GM12878 (cell line): ENCODE results near the gene SPIB. TPM values are rescaled to one million over a fixed set of nuclear protein-coding genes. Genes with fewer than 3 reads are reported as not detected.

Experiments
- ATAC-seq: fragments of 200-7000 bp; cut with Tn5 transposase; 3 replicates; pipeline ENCODE4 v1.9.1; 2020; ENCODE audit warnings: mild to moderate bottlenecking, moderate library complexity
- BruUV-seq: library from RNA; stranded (reverse); fragments of 400-500 nt; replicated peaks from 2 replicates; lab custom pipeline; 2021; lab: Mats Ljungman, UMichigan
- CTCF ChIA-PET: fragments of 300-600 bp; sonication (Branson Sonifier 250); formaldehyde crosslinking; extraction: SDS; loops from one replicate; lab custom pipeline; 2021; ENCODE audit warnings: inconsistent platforms; lab: Yijun Ruan, JAX
- POLR2A ChIA-PET: fragments of 350-600 bp; formaldehyde crosslinking; extraction: SDS; loops from one replicate; lab custom pipeline; 2021; ENCODE audit warnings: inconsistent platforms; lab: Charles Lee
- RAD21 ChIA-PET: fragments of 300-600 bp; sonication (Branson Sonifier 250); formaldehyde crosslinking; loops from one replicate; lab custom pipeline; 2023; ENCODE audit warnings: antibody characterized with exemption; ENCODE audit not compliant: unreplicated experiment; lab: Charles Lee
- SMC1A ChIA-PET: fragments of 300-600 bp; sonication (Branson Sonifier 250); formaldehyde crosslinking; loops from one replicate; lab custom pipeline; 2023; ENCODE audit not compliant: unreplicated experiment, uncharacterized antibody; lab: Charles Lee
- DNase-seq: peaks from one replicate; pipeline ENCODE4 v3.0.0-alpha.2; 2011; ENCODE audit warnings: low read depth, low spot score
- FAIRE-seq: peaks from 3 replicates; lab custom pipeline; 2011; peaks lifted over from hg19 to GRCh38; lab: Jason Lieb, UNC
- H2AFZ ChIP-seq: 2 replicates; pipeline ENCODE4 v1.6.0; 2011; ENCODE audit warnings: low read depth, low read length, control low read depth; ENCODE audit not compliant: control insufficient read depth
- H3K27ac ChIP-seq: 2 replicates; pipeline ENCODE4 v1.5.1; 2011; ENCODE audit warnings: control low read depth; ENCODE audit not compliant: control insufficient read depth, insufficient read depth
- H3K27me3 ChIP-seq, 2 experiments: replicated peaks in 1 of 2; 2 replicates each; pipeline versions ENCODE4 v1.6.0 to v1.6.1; 2011; ENCODE audit warnings: low read length in 1 of 2; ENCODE audit not compliant: control insufficient read depth in 2 of 2, insufficient read depth in 2 of 2
- H3K36me3 ChIP-seq, 2 experiments: 2 replicates each; pipeline ENCODE4 v1.5.1; 2011; ENCODE audit warnings: low read length in 1 of 2; ENCODE audit not compliant: control insufficient read depth in 2 of 2, insufficient read depth in 2 of 2
- H3K4me1 ChIP-seq: 2 replicates; pipeline ENCODE4 v1.6.1; 2011; ENCODE audit warnings: mild to moderate bottlenecking, low read length, moderate library complexity, mixed read lengths; ENCODE audit not compliant: control insufficient read depth, insufficient read depth
- H3K4me2 ChIP-seq: 2 replicates; pipeline ENCODE4 v1.6.0; 2011; ENCODE audit warnings: control low read depth; ENCODE audit not compliant: control insufficient read depth, insufficient read depth
- H3K4me3 ChIP-seq: fragments of 200-600 bp; sonication (generic); 2 replicates; pipeline ENCODE4 v1.5.1; 2016
- H3K79me2 ChIP-seq: 2 replicates; pipeline ENCODE4 v1.6.0; 2011; ENCODE audit warnings: low read length; ENCODE audit not compliant: control insufficient read depth, insufficient read depth
- H3K9ac ChIP-seq: 2 replicates; pipeline ENCODE4 v1.8.0; 2011; ENCODE audit warnings: low read length, control low read depth, mixed read lengths; ENCODE audit not compliant: control insufficient read depth, insufficient read depth
- H3K9me3 ChIP-seq: replicated peaks from 3 replicates; pipeline ENCODE4 v1.5.1; 2011; ENCODE audit warnings: mild to moderate bottlenecking, low read length; ENCODE audit not compliant: control insufficient read depth, insufficient read depth
- H4K20me1 ChIP-seq: 2 replicates; pipeline ENCODE4 v1.6.0; 2011; ENCODE audit not compliant: control insufficient read depth, insufficient read depth
- BRCA1 ChIP-seq: IDR thresholded peaks from 2 replicates; pipeline ENCODE4 v1.6.1; 2011; ENCODE audit warnings: low read depth, low read length, improper control_type of control experiment
- E2F4 ChIP-seq: IDR thresholded peaks from 2 replicates; pipeline ENCODE4 v1.6.1; 2012; ENCODE audit warnings: low read depth, low read length, improper control_type of control experiment
- IRF4 ChIP-seq: IDR thresholded peaks from 2 replicates; pipeline ENCODE4 v1.6.1; 2011; ENCODE audit warnings: low read depth, low read length
- JUND ChIP-seq: IDR thresholded peaks from 2 replicates; pipeline ENCODE4 v1.6.1; 2012; ENCODE audit warnings: low read depth, mild to moderate bottlenecking, low read length, improper control_type of control experiment, moderate library complexity
- MTA2 ChIP-seq: fragments of 450-650 bp; IDR thresholded peaks from 2 replicates; pipeline ENCODE4 v1.6.1; 2016; ENCODE audit warnings: low read depth, mild to moderate bottlenecking, moderate library complexity
- MXI1 ChIP-seq: fragments of 150-350 bp; IDR thresholded peaks from 2 replicates; pipeline ENCODE4 v1.6.1; 2011; ENCODE audit warnings: low read depth, mild to moderate bottlenecking, inconsistent platforms, low read length, improper control_type of control experiment
- PML ChIP-seq: IDR thresholded peaks from 2 replicates; pipeline ENCODE4 v1.6.1; 2012; ENCODE audit warnings: low read length, inconsistent platforms
- SRF ChIP-seq, 2 experiments: IDR thresholded peaks; 2 replicates each; pipeline ENCODE4 v1.6.1; 2011; ENCODE audit warnings: low read depth in 2 of 2, low read length in 2 of 2, mild to moderate bottlenecking in 1 of 2, moderate library complexity in 1 of 2
- ZBTB11 ChIP-seq: fragments of 450-650 bp; formaldehyde crosslinking; IDR thresholded peaks from 2 replicates; pipeline ENCODE4 v1.5.0; 2022; ENCODE audit warnings: mild to moderate bottlenecking, missing genetic modification characterization
- WGBS: methylation state at CpG from one replicate; pipeline ENCODE4 v1.1.6; 2016; ENCODE audit warnings: low lambda C conversion rate; ENCODE audit not compliant: insufficient replicate concordance, insufficient coverage; ENCODE audit errors: missing lambda C conversion rate; 5-methylcytosine and 5-hydroxymethylcytosine counted together
- in situ Hi-C: fragments of 300-500 bp; cut with MboI; formaldehyde crosslinking; loops from 9 replicates; pipeline ENCODE4 v1.14.3; 2018; ENCODE audit warnings: mixed read lengths
- intact Hi-C: fragments of 100-400 bp; cut with micrococcal nuclease; formaldehyde crosslinking; loops from one replicate; pipeline ENCODE4 v1.14.2; 2022; ENCODE audit not compliant: unreplicated experiment
- polyA plus RNA-seq, 11 experiments: library from polyadenylated mRNA; depleted of rRNA in 4 of 11; unstranded in 6 of 11; stranded (reverse) in 5 of 11; fragments of >200 nt; fragmentation: Nextera tagmentation in 4 of 11; fragmentation: Illumina TruSeq in 1 of 11; extraction: Ambion mirVana in 4 of 11; extraction: Trizol in 1 of 11; gene quantifications; 1 replicate in 1 of 11; 2 replicates in 10 of 11; pipeline versions ENCODE4 v1.2.1 to v1.2.3, GENCODE V29; 2011 to 2016; ENCODE audit warnings: inconsistent platforms in 2 of 11, missing spikeins in 2 of 11, low read depth in 1 of 11
- total RNA-seq, 4 experiments: library from RNA; depleted of rRNA in 3 of 4; stranded (reverse); fragments of >200 nt in 3 of 4; fragmentation: Illumina TruSeq in 1 of 4; extraction: Trizol in 1 of 4; gene quantifications; 2 replicates each; pipeline versions ENCODE4 v1.2.1 to v1.2.3, GENCODE V29; 2013 to 2021

SPIB gene
- total and polyA plus RNA-seq, 10 of the 15 experiments (the other 5 are each of a cell fraction or from before 2014, with no cell fraction given), result 3.5 to 123 (median 56.0) TPM

- Histone ChIP-seq H3K36me3 (peaks cover 2 to 31% of the 10 kb centered on the region in 2 experiments; a peak in 2 of 4 replicates), H4K20me1 (no peaks in the 10 kb centered on the region), H3K27me3 (no peaks in the 10 kb centered on the region), H2AFZ (no peak overlapping the region), H3K4me3 (no peak overlapping the region), H3K27ac (no peak overlapping the region), H3K9me3 (no peaks in the 10 kb centered on the region), H3K79me2 (no peaks in the 10 kb centered on the region), H3K4me1 (peaks cover 7% of the 10 kb centered on the region), H3K4me2 (no peak overlapping the region), H3K9ac (no peak overlapping the region)
- POLR2A ChIA-PET, result no interaction called here
- no TSS peak for BruUV-seq
- in situ Hi-C loops (no loop called here), intact Hi-C loops (no loop called here)
- DNase-seq (no peak), FAIRE-seq (no peak), ATAC-seq (no peak)
- CTCF ChIA-PET, result interaction anchor here (0.8 kb wide), 1 partner anchor 50 kb away, joined by 4 read pairs; no protein-coding TSS in a partner anchor
- 88% methylated on average over 10 of the region's 10 CpGs for whole genome bisulfite sequencing
- SMC1A ChIA-PET, result no interaction called here
- TF ChIP-seq PML, result no peak
- TF ChIP-seq ZBTB11 (CRISPR knock-in tag), result no peak
- TF ChIP-seq E2F4, result no peak
- no peak for TF ChIP-seq BRCA1
- no peak for TF ChIP-seq MXI1
- no peak for TF ChIP-seq MTA2
- TF ChIP-seq JUND, result no peak
- TF ChIP-seq SRF (IDR thresholded peaks at IDR 0.05; ENCODE audit: low read depth in 2 of 2, low read length in 2 of 2), result no peak
- TF ChIP-seq IRF4, result no peak
- RAD21 ChIA-PET, result no interaction called here
Observed at GRCh38 chr19:50410109-50410508, 8.6 kb upstream of the SPIB start.
